GM12878 (cell line): Measurements from ENCODE around the gene NELL1.

ENCODE experiments used
- CEBPB ChIP-seq, 2 experiments: fragments of 150-350 bp in 1 of 2; IDR thresholded peaks; 2 replicates each; pipeline ENCODE4 v1.6.1; 2012 to 2014; ENCODE audit warnings: low read depth in 2 of 2, low read length in 2 of 2, borderline replicate concordance in 1 of 2, inconsistent platforms in 1 of 2
- CTCF ChIP-seq, 3 experiments: IDR thresholded peaks in 2 of 3; conservative IDR thresholded peaks in 1 of 3; 2 replicates each; pipeline ENCODE4 v1.5.1; 2011; ENCODE audit warnings: low read depth in 3 of 3, low read length in 3 of 3, mild to moderate bottlenecking in 3 of 3, control low read depth in 2 of 3, moderate library complexity in 2 of 3, inconsistent platforms in 1 of 3, mixed read lengths in 1 of 3; ENCODE audit not compliant: control insufficient read depth in 2 of 3, insufficient read depth in 1 of 3; ENCODE audit errors: extremely low read depth in 1 of 3
- EZH2 ChIP-seq: IDR thresholded peaks from 2 replicates; pipeline ENCODE4 v1.6.1; 2012; ENCODE audit warnings: low read depth, mild to moderate bottlenecking, control low read depth, inconsistent platforms, low read length, borderline replicate concordance; ENCODE audit not compliant: control insufficient read depth
- POLR2A ChIP-seq: IDR thresholded peaks from 2 replicates; pipeline ENCODE4 v1.6.1; 2011; ENCODE audit warnings: low read depth, mild to moderate bottlenecking, low read length
- POLR2AphosphoS5 ChIP-seq: IDR thresholded peaks from 2 replicates; pipeline ENCODE4 v1.6.1; 2011; ENCODE audit warnings: mild to moderate bottlenecking, low read length, inconsistent platforms
- POU2F2 ChIP-seq: IDR thresholded peaks from 3 replicates; pipeline ENCODE4 v1.6.1; 2011; ENCODE audit warnings: low read depth, mild to moderate bottlenecking, low read length, borderline replicate concordance
- SMC3 ChIP-seq: IDR thresholded peaks from 2 replicates; pipeline ENCODE4 v1.6.1; 2011; ENCODE audit warnings: low read length, improper control_type of control experiment, borderline replicate concordance
- ZBTB11 ChIP-seq: fragments of 450-650 bp; formaldehyde crosslinking; IDR thresholded peaks from 2 replicates; pipeline ENCODE4 v1.5.0; 2022; ENCODE audit warnings: mild to moderate bottlenecking, missing genetic modification characterization

- TF ChIP-seq POU2F2 = no peak
- no peak for TF ChIP-seq EZH2
- TF ChIP-seq POLR2A = no peak
- no peak for TF ChIP-seq POLR2AphosphoS5
- no peak for TF ChIP-seq CTCF (IDR thresholded peaks at IDR 0.05 in 2 of 3, conservative IDR thresholded peaks at IDR 0.05 in 1 of 3; ENCODE audit: control insufficient read depth in 2 of 3, extremely low read depth in 1 of 3, insufficient read depth in 1 of 3, low read depth in 3 of 3, low read length in 3 of 3)
- no peak for TF ChIP-seq ZBTB11
- no peak for TF ChIP-seq SMC3
- TF ChIP-seq CEBPB (IDR thresholded peaks at IDR 0.05; ENCODE audit: borderline replicate concordance in 1 of 2, low read depth in 2 of 2, low read length in 2 of 2) = no peak
Measured at GRCh38 chr11:20861322-20861721, 191.9 kb downstream of the NELL1 start.
